NCI-H1092 treated with DMSO at 0.1 percent for 48 hours (cell line): Measurements from ENCODE around the gene DMRTA2.
"Not testable (repeated sequence)": the region's sequence is repeated elsewhere in the genome, so short reads cannot be mapped to it uniquely, and the experiment has no call there.

ENCODE experiments used
- DNase-seq: peaks from one replicate; lab custom pipeline; 2025; lab: John Stamatoyannopoulos, UW

Gene DMRTA2

DNA sequence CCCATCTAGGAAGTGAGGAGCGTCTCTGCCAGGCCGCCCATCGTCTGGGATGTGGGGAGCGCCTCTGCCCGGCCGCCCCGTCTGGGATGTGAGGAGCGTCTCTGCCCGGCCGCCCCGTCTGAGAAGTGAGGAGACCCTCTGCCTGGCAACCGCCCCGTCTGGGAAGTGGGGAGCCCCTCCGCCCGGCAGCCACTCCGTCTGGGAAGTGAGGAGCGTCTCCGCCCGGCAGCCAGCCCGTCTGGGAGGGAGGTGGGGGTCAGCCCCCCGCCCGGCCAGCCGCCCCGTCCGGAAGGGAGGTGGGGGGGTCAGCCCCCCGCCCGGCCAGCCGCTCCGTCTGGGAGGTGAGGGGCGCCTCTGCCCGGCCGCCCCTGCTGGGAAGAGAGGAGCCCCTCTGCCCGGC is 41.7 kb downstream of the DMRTA2 start:
- DNase-seq: not testable (repeated sequence)

DNA sequence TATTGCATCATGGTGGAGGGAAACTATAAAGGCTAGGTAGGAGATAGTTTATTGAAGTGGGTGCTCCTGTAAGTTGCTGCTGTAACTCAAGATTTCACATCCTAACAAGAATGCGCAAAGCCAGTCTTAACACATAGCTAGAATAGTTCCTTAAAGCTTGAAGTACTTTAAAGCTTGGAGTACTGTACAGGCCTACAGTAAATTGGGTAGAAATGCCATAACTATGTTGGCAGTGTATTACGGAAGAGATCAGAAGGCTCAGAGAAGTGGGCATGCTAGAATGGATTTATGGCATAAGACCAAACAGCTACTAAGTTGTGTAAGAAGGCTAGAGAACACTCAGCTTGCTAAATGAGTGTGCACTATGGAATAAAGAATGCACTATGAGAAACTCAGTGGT is 44.5 kb downstream of the DMRTA2 start:
- DNase-seq: no peak

DNA sequence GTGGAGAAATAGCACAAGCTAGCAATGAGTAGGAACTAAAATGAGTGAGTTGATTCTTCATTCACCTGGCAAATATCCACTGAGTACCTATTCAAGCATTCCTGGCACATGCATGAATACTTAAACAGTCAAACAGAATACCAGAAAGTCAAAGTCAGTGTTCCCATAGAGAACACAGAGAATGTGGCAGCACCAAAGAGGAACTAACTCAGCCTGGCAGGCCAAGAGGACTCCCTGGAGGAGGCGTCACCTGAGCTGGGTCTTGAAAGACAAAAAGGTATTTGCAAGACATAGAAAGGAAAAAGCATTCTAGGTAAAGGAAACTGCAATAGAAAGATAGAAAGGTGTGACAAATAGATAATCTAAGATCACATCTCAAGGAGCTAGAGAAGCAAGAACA is 49.7 kb downstream of the DMRTA2 start:
- no peak for DNase-seq

DNA sequence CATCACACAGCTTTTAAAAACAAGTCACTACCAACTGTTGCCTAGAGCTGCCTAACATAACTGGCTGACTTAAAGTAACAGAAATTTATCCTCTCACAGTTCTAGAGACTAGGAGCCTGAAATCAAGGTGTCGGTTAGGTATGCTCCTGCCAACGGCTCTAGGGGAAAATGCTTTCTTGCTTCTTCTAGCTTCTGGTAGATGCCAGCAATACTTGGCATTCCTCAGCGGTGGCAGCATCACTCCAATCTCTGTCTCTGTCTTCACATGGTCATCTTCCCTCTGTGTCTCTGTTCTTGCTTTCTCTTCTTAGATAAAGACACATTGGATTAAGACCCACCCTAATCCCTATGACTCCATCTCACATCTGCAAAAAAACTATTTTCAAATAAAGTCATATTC is 51.5 kb downstream of the DMRTA2 start:
- DNase-seq: no peak

GRCh38 chr1:50369830-50370229 is 53.4 kb downstream of the DMRTA2 start:
- DNase-seq: peak; percentile 11

GRCh38 chr1:50369008-50369634 is 54.1 kb downstream of the DMRTA2 start:
- DNase-seq: no peak

- peak; percentile 59 for DNase-seq
Measured at GRCh38 chr1:50368179-50369007, 54.9 kb downstream of the DMRTA2 start.
